GM21381 (cell line): ENCODE data around the gene CDK13.
"Not testable (repeated sequence)": the region's sequence is repeated elsewhere in the genome, so short reads cannot be mapped to it uniquely, and the experiment has no call there.

Experiments used
- ATAC-seq: cut with Tn5 transposase; IDR thresholded peaks from one replicate; pipeline ENCODE4 v1.9.1; 2021; ENCODE audit warnings: mild to moderate bottlenecking, moderate library complexity; ENCODE audit not compliant: unreplicated experiment

CDK13 gene

GRCh38 chr7:40145596-40146130 is 195.6 kb downstream of the CDK13 start:
- ATAC-seq, result not testable (repeated sequence)

- ATAC-seq, result no peak
Measured at GRCh38 chr7:40147371-40148246, 197.6 kb downstream of the CDK13 start.

GRCh38 chr7:40148247-40148580 is 198.2 kb downstream of the CDK13 start:
- not testable (repeated sequence) for ATAC-seq

- ATAC-seq, result no peak
Measured at GRCh38 chr7:40148671-40149070, 198.6 kb downstream of the CDK13 start.
